ENCODE measurements around the gene TIMP2. TPM values are rescaled to one million over a fixed set of nuclear protein-coding genes. Genes with fewer than 3 reads are reported as not detected.
A peak's percentile ranks its signal among the peaks of the same experiment; 100 is the strongest.

The TIMP2 gene
- total RNA-seq, 1 donor from 2014 or later, result 109 TPM

DNA sequence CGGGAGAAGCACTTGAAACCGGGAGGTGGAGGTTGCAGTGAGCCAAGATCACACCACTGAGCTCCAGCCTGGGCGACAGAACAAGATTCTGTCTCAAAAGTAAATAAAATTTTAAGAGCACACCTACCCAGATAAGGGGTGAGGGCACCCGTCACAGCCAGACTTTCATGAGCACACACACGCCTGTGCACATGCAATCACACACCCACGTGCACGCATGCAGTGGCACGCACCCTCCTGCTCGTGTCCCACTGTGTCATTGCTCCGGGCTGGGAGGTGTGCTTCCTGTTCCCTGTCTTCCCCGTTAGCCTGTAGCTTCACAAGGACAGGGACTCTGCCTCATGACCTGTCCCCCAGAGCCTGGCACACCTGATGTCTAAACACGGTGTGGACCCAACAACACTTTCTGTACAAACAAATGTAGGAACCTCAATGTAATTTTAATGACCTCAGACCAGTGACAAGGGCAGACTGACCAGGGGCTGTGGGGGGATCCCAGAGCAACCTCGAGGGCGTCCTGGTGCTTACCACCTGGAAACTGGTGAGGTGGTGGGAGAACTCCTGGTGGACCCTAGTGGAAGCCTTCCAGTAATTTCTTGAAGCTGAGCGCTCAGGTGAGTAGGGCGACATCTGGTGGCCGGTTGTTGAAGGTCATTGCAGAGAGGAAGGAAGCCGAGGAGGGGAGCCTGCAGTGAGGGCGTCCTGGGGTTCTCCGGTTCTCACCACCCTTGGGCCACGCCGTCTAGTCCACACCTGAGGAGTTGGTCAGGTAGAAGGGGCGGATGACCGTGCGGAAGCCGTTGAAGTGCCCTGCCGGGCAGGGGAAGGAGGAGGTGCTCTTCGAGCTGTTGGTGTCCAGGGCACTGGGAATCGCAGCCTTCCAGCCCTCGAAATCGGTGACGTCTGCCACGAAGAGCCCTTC is 45.9 kb upstream of the TIMP2 start:
- H3K9me3 Mint-ChIP-seq, result no peaks in the 10 kb centered on the region
- no peaks in the 10 kb centered on the region for H3K27me3 Mint-ChIP-seq (ENCODE audit: low read depth)
- peak overlapping the region; percentile 92 for H3K27ac Mint-ChIP-seq
- peaks cover 25% of the 10 kb centered on the region for H3K4me1 Mint-ChIP-seq
- no peak overlapping the region for H3K4me3 Mint-ChIP-seq
- peak; percentile 60 to 85 for DNase-seq (ENCODE audit: low spot score in 2 of 2, unreplicated experiment in 2 of 2)
- peaks cover 11% of the 10 kb centered on the region for H3K36me3 Mint-ChIP-seq
- TF ChIP-seq CTCF (IDR thresholded peaks at IDR 0.05; ENCODE audit: unreplicated experiment), result peak; percentile 84

- no peaks in the 10 kb centered on the region for H3K27me3 Mint-ChIP-seq (ENCODE audit: low read depth)
- TF ChIP-seq CTCF (IDR thresholded peaks at IDR 0.05; ENCODE audit: unreplicated experiment), result no peak
- peaks cover 15% of the 10 kb centered on the region for H3K36me3 Mint-ChIP-seq
- H3K4me3 Mint-ChIP-seq, result no peak overlapping the region
- no peak for DNase-seq (ENCODE audit: low spot score in 2 of 2, unreplicated experiment in 2 of 2)
- H3K9me3 Mint-ChIP-seq, result no peaks in the 10 kb centered on the region
- H3K27ac Mint-ChIP-seq, result no peak overlapping the region
- peaks cover 14% of the 10 kb centered on the region for H3K4me1 Mint-ChIP-seq
Observed at GRCh38 chr17:78969865-78970264, 44.7 kb upstream of the TIMP2 start.

GRCh38 chr17:78967782-78968362 is 42.7 kb upstream of the TIMP2 start:
- H3K4me3 Mint-ChIP-seq, result no peak overlapping the region
- H3K27ac Mint-ChIP-seq, result no peak overlapping the region
- no peak for DNase-seq (ENCODE audit: low spot score in 2 of 2, unreplicated experiment in 2 of 2)
- H3K36me3 Mint-ChIP-seq, result peaks cover 15% of the 10 kb centered on the region
- peaks cover 10% of the 10 kb centered on the region for H3K4me1 Mint-ChIP-seq
- H3K27me3 Mint-ChIP-seq (ENCODE audit: low read depth), result no peaks in the 10 kb centered on the region
- TF ChIP-seq CTCF (IDR thresholded peaks at IDR 0.05; ENCODE audit: unreplicated experiment), result no peak
- H3K9me3 Mint-ChIP-seq, result no peaks in the 10 kb centered on the region

DNA sequence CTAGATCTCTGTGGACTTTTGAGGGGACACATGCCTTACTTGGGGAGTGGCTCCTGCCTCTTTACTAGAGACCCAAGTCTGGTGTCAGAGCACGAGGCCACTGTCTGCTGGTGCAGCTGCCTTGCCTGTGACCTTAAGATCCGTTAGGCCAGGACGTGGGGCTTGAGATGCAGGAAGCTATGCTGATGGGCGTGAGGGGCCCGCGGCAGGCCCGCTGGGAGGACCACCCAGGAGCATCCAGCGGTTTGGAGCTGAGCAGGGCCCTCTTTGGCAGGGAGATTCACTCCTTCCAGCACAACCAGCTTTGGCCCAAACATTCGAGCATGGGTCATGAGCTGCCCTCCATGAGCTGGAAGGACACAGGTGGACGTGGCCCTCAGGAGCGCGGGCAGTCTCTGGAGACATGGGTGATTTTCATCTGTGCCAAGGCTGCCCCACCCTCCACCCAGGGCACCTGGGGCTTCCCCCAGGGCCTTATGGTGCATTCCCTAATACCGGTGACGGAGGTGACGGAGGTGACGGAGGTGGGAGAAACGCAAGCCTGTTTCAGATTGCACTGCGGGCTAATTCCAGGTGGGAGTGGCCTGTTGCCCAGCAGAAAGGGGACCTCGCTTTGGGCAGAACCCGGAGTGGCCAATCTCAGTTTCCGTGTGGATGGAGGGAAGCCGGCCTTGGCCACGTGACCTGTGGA is 41.9 kb upstream of the TIMP2 start:
- DNase-seq (ENCODE audit: low spot score in 2 of 2, unreplicated experiment in 2 of 2), result no peak
- Mint-ChIP-seq H3K4me1 (peaks cover 8% of the 10 kb centered on the region), H3K27ac (no peak overlapping the region), H3K36me3 (peaks cover 15% of the 10 kb centered on the region), H3K27me3 (ENCODE audit: low read depth) (no peaks in the 10 kb centered on the region), H3K4me3 (no peak overlapping the region), H3K9me3 (no peaks in the 10 kb centered on the region)
- no peak for TF ChIP-seq CTCF (IDR thresholded peaks at IDR 0.05; ENCODE audit: unreplicated experiment)

DNA sequence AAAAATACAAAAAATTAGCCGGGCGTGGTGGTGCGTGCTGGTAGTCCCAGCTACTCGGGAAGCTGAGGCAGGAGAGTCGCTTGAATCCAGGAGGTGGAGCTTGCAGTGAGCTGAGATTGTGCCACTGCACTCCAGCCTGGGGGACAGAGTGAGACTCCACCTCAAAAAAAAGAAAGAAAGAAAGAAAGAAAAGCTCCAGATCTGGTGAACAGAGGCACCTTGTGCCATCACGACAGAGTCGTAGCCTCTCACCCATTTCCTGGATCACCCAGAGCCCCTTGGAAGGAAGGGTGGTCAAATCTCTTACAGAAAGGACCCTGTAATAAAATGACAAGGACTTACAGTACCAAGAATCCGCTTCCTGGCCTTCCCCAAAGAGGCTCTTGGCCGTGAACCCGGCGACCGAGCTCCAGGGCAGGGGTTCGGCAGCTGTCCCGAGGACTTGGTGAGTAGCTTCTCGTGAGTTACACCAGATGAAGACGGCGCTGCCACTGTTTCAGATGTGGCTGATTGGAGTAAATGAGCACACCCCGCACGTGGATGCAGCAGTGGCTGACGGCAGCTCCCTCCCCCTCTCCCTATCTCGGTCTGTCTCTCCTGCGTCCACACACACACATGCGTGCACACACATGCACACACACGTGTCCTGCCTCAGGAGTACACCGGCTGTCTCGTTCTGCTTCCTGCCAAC is 41.1 kb upstream of the TIMP2 start:
- no peak overlapping the region for H3K4me3 Mint-ChIP-seq
- DNase-seq (ENCODE audit: low spot score in 2 of 2, unreplicated experiment in 2 of 2), result no peak
- H3K36me3 Mint-ChIP-seq, result peaks cover 14% of the 10 kb centered on the region
- no peak overlapping the region for H3K27ac Mint-ChIP-seq
- no peak for TF ChIP-seq CTCF (IDR thresholded peaks at IDR 0.05; ENCODE audit: unreplicated experiment)
- no peaks in the 10 kb centered on the region for H3K27me3 Mint-ChIP-seq (ENCODE audit: low read depth)
- peaks cover 4% of the 10 kb centered on the region for H3K4me1 Mint-ChIP-seq
- H3K9me3 Mint-ChIP-seq, result no peaks in the 10 kb centered on the region
